ENCODE data around the gene IFI35. TPM values are rescaled to one million over a fixed set of nuclear protein-coding genes. Genes with fewer than 3 reads are reported as not detected.
"Not testable (repeated sequence)": the region's sequence is repeated elsewhere in the genome, so short reads cannot be mapped to it uniquely, and the experiment has no call there.

Gene IFI35
- total and polyA plus RNA-seq, 2 donors from 2014 or later, result 41.4 to 58.6 TPM

DNA sequence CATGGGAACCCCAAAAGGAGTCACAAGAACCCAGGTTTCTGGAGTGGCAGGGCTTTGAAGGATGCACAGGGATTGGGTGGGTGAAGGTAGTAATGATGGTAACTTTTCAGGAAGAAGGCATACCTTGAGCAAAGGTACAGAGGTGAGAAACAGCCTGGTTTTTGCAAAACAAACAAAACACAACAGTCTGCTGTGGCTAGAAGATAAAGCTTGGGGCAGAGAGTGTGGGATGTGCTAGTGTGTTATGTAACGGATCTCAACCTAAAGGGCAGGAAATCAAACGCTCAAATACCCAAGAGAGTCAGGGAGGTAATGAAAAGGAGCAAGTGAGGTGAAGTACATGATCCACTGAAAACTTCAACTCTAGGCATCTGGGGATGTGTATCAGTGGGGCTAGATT, 31.3 kb upstream of the IFI35 start:
- peaks cover 0 to 9% (median 0%) of the 10 kb centered on the region in 3 donors for H3K4me1 ChIP-seq (ENCODE audit: control insufficient read depth in 2 of 3, insufficient read depth in 2 of 3, low read depth in 1 of 3, low read length in 3 of 3)
- intact Hi-C loops (cut with DNase I), result no loop called here
- no peaks in the 10 kb centered on the region for H3K27me3 ChIP-seq (ENCODE audit: control insufficient read depth, insufficient read depth, low read length)
- TF ChIP-seq, protein P1, sequence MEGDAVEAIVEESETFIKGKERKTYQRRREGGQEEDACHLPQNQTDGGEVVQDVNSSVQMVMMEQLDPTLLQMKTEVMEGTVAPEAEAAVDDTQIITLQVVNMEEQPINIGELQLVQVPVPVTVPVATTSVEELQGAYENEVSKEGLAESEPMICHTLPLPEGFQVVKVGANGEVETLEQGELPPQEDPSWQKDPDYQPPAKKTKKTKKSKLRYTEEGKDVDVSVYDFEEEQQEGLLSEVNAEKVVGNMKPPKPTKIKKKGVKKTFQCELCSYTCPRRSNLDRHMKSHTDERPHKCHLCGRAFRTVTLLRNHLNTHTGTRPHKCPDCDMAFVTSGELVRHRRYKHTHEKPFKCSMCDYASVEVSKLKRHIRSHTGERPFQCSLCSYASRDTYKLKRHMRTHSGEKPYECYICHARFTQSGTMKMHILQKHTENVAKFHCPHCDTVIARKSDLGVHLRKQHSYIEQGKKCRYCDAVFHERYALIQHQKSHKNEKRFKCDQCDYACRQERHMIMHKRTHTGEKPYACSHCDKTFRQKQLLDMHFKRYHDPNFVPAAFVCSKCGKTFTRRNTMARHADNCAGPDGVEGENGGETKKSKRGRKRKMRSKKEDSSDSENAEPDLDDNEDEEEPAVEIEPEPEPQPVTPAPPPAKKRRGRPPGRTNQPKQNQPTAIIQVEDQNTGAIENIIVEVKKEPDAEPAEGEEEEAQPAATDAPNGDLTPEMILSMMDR (IDR thresholded peaks at IDR 0.05; ENCODE audit: borderline replicate concordance, extremely low read depth, insufficient read depth), result no peak
- peak in 1 of 5 donors; percentile 16 for DNase-seq
- no peaks in the 10 kb centered on the region for H3K36me3 ChIP-seq (ENCODE audit: control insufficient read depth in 2 of 3, insufficient read depth in 3 of 3, low read length in 3 of 3)
- no peak overlapping the region for H3K4me3 ChIP-seq (ENCODE audit: low read length in 3 of 3)
- FAIRE-seq, result no peak
- no peaks in the 10 kb centered on the region for H3K9me3 ChIP-seq (ENCODE audit: control insufficient read depth in 2 of 3, insufficient read depth in 1 of 3, low read length in 3 of 3)
- H3K9ac ChIP-seq (ENCODE audit: low read length in 3 of 3), result peak overlapping the region in 1 of 3 donors; percentile 19
- H3K27ac ChIP-seq (ENCODE audit: low read depth in 2 of 2, low read length in 2 of 2), result no peak overlapping the region

DNA sequence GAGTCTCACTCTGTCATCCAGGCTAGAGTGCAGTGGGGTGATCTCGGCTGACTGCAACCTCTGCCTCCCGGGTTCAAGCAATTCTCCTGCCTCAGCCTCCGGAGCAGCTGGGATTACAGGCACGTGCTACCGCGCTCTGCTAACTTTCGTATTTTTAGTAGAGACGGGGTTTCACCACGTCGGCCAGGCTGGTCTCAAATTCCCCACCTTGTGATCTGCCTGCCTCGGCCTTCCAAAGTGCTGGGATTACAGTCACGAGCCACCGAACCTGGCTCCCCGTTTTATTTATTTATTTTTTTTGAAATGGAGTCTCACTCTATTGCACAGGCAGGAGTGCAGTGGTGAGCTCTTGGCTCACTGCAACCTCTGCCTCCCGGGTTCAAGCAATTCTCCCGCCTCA, 30.9 kb upstream of the IFI35 start:
- intact Hi-C loops (cut with DNase I); H3K9me3 ChIP-seq (ENCODE audit: control insufficient read depth in 2 of 3, insufficient read depth in 1 of 3, low read length in 3 of 3); H3K27me3 ChIP-seq (ENCODE audit: control insufficient read depth, insufficient read depth, low read length); H3K27ac ChIP-seq (ENCODE audit: low read depth in 2 of 2, low read length in 2 of 2); H3K4me3 ChIP-seq (ENCODE audit: low read length in 3 of 3); FAIRE-seq; H3K36me3 ChIP-seq (ENCODE audit: control insufficient read depth in 2 of 3, insufficient read depth in 3 of 3, low read length in 3 of 3); H3K4me1 ChIP-seq (ENCODE audit: control insufficient read depth in 2 of 3, insufficient read depth in 2 of 3, low read depth in 1 of 3, low read length in 3 of 3): not testable (repeated sequence)
- peak overlapping the region in 1 of 3 donors; percentile 19 for H3K9ac ChIP-seq (ENCODE audit: low read length in 3 of 3)
- DNase-seq, result peak in 4 of 5 donors; percentile 48 to 65 (median 60)

DNA sequence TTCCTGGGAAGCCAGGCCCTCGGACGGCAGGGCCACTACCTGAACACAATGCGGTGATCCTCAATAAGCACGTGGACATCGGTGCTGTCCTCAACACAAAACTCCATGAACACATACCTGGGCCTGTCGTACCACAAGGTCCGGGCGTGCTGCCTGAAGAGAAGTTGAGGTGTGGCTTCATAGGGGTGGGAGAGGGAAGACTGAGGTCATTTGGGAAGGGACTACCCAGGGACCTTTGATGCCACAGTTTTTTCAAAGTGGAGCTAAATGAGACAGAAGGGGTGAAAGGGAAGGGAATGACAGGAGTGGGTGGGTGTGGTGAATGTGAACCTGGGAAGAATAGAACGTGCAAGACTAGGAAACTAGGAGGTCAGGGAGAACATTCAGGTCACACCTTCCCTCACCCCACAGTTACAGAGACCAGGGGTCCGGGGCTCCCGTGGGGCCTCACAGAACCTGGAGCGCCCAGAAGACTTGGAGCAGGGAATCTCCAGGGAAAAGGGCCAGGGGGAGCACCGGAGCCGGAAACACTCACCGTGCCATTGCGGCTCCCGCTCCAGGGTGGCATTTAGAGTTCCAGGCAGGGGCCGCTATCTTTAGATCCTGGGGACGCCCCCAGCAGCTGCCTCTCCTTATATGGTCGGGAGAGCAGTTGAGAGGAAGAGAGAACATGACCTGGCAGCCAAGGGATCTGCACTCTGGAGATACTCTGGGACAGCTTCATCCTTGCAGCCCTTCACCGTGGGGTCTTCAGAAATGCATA, 26.9 kb upstream of the IFI35 start, which contains the start of gene PTGES3L:
PTGES3L (minus strand) TSS at position 570 of the 763 bp plus-strand sequence; CDS start at position 543, 27 bp downstream.
- peaks cover 0 to 16% (median 0%) of the 10 kb centered on the region in 3 donors for H3K4me1 ChIP-seq (ENCODE audit: control insufficient read depth in 2 of 3, insufficient read depth in 2 of 3, low read depth in 1 of 3, low read length in 3 of 3)
- peak in 4 of 5 donors; percentile 48 to 83 (median 74) for DNase-seq
- peak within 1 kb of the TSS; percentile 58 to 72 for H3K27ac ChIP-seq (ENCODE audit: low read depth in 2 of 2, low read length in 2 of 2)
- H3K4me3 ChIP-seq (ENCODE audit: low read length in 3 of 3), result peak within 1 kb of the TSS; percentile 59 to 92 (median 89)
- no peak for FAIRE-seq
- intact Hi-C loops (cut with DNase I), result no loop called here
- H3K9me3 ChIP-seq (ENCODE audit: control insufficient read depth in 2 of 3, insufficient read depth in 1 of 3, low read length in 3 of 3), result no peaks in the 10 kb centered on the region
- no peaks in the 10 kb centered on the region for H3K36me3 ChIP-seq (ENCODE audit: control insufficient read depth in 2 of 3, insufficient read depth in 3 of 3, low read length in 3 of 3)
- no peaks in the 10 kb centered on the region for H3K27me3 ChIP-seq (ENCODE audit: control insufficient read depth, insufficient read depth, low read length)
- peak within 1 kb of the TSS; percentile 41 to 76 (median 73) for H3K9ac ChIP-seq (ENCODE audit: low read length in 3 of 3)
- TF ChIP-seq, protein P1 (IDR thresholded peaks at IDR 0.05; ENCODE audit: borderline replicate concordance, extremely low read depth, insufficient read depth), result no peak

DNA sequence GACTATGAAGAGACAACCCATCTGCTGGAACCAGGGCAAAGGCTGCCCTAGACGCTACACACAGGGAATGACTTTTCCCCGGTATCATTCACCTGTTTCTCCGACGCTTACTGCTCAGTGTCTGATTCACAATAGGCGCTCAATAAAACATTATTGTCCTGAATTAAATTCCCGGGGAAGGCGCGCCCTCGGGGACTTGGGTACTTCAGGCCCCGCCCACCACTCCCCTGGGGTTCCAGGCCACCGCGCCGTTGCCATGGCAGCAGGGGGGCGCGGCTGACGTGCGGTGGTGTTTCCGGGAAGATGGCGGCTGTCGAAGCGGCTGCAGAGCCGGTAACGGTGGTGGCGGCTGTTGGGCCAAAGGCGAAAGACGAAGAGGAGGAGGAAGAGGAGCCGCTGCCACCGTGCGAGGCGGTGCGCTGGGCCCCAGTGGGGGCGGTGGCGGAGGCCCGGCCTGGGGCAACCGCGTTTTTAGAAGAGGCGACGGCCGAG, 26.3 kb upstream of the IFI35 start, which contains the start of gene RUNDC1:
RUNDC1 (plus strand) TSS at position 292 of the 492 bp plus-strand sequence; CDS start at position 304, 12 bp downstream.
- H3K36me3 ChIP-seq (ENCODE audit: control insufficient read depth in 2 of 3, insufficient read depth in 3 of 3, low read length in 3 of 3), result peaks cover 0 to 2% (median 0%) of the 10 kb centered on the region in 3 donors
- peak within 1 kb of the TSS; percentile 58 to 72 for H3K27ac ChIP-seq (ENCODE audit: low read depth in 2 of 2, low read length in 2 of 2)
- intact Hi-C loops (cut with DNase I), result no loop called here
- H3K4me3 ChIP-seq (ENCODE audit: low read length in 3 of 3), result peak within 1 kb of the TSS; percentile 59 to 92 (median 89)
- no peak for FAIRE-seq
- H3K27me3 ChIP-seq (ENCODE audit: control insufficient read depth, insufficient read depth, low read length), result no peaks in the 10 kb centered on the region
- peak within 1 kb of the TSS; percentile 41 to 76 (median 73) for H3K9ac ChIP-seq (ENCODE audit: low read length in 3 of 3)
- peak; percentile 94 to 98 (median 96) for DNase-seq
- H3K4me1 ChIP-seq (ENCODE audit: control insufficient read depth in 2 of 3, insufficient read depth in 2 of 3, low read depth in 1 of 3, low read length in 3 of 3), result peaks cover 0 to 16% (median 0%) of the 10 kb centered on the region in 3 donors
- H3K9me3 ChIP-seq (ENCODE audit: control insufficient read depth in 2 of 3, insufficient read depth in 1 of 3, low read length in 3 of 3), result no peaks in the 10 kb centered on the region
- TF ChIP-seq, protein P1 (IDR thresholded peaks at IDR 0.05; ENCODE audit: borderline replicate concordance, extremely low read depth, insufficient read depth), result no peak
